ENCODE data around the gene PRKCB.

PRKCB gene

DNA sequence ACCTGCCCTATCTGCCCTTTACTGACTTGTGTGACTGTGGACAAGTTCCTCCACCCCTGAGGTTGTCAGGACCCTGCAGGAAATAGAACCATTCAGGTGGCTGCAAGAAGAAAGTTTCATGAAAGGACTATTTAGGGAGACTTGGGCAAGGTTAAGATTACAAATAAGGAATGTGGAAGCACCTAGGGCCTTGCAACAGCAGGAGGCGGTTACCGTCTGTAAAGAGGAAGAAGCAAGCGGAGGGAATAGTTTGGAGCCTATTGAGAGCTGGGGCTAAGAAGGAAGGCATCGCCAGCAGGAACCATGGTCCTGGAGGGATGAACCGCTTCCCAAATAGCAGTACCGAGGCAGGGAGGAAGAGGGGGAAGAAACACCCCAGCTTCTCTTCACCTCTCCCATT lies 132.4 kb downstream of the PRKCB start:
- DNase-seq: no peak

DNA sequence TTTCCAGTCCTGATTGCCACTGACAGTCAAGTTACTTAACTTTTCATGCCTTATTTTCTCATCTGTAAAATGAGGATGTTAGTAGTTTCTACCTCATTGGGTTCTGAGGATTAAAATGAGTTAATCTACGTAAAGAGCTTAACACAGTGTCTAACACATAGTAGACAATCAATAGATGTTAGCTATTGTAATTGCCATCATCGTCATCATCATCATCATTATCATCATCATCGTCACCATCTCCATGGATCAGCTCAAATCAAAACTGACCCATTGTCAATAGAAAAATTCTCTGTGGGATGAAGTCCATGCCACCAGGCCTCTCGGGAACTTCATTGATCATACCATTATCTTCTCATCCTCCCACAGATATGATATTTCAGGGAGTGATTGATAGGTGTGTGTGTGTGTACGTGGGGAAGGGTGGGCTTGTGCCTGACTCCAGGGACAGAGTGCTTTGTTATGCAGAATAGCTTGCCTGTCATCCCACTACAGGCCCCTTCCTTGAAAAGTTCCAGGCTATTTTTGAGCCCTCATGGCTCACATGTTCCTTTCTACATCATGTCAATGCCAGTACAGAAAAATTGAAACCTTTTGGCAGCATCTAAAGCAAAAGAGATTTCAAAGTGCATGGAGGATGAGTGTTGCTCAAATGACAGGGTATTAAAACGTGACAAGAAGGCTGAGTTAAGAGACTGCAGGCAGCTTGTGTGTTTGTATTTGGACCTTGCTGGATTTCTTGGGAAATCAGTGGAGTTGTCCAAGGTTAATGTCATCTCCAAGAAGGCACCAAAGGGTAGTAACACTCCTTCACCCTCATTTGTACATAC lies 133.9 kb downstream of the PRKCB start:
- no peak for DNase-seq

DNA sequence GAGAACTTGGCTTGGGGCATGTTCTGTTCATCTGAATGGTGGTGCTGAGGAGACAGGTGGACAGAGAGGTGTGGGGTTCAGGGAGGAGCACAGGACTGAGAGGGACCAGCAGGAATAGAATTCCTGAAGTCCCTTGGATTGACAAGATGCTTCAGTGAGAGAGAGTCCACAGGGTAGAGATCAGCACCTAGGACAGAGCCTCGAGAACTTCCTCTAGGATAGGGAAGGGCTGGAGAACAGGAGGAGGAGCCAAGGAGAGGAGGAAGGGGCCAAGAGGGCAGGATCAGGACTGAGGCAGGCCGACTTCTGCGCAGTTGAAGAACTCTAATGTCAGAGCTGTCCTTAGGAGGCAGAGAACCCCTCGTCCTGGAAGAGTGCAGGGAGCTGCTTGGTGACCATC lies 138.4 kb downstream of the PRKCB start:
- no peak for DNase-seq

DNA sequence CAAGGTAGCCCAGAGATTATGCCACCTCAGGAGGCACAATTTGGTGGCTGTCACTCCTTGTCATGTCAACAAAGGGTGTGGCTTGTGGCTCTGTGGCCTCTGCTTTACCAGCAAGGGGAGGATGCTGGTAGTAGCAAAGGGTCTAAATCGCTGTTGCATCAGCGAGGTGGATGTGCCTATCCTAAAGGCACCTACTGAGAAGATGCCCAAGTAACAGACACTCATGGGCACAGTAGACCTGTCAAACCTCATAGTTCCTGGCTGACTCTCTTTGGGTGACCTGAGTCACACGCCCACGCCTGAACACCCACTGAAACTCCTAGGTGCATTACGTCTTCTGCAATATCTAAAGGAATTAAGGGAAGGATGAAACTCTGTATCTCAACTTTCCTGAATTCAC lies 139.5 kb downstream of the PRKCB start:
- no peak for DNase-seq

DNA sequence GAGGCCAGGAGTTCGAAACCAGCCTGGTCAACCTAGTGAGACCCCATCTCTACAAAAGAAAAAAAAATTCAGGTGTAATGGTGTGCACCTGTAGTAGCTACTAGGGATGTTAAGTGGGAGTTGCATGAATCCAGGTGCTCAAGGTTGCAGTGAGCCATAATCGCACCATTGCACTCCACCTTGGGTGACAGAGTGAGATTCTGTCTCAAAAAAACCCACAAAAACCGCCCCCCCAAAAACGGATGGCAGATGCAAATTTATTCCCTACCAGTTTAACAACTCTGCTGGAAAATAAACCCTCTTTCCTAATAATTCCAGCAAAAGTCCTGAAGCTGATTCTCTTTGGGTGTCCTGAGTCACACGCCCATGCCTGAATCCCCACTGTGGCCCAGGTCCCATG lies 140.3 kb downstream of the PRKCB start:
- no peak for DNase-seq

DNA sequence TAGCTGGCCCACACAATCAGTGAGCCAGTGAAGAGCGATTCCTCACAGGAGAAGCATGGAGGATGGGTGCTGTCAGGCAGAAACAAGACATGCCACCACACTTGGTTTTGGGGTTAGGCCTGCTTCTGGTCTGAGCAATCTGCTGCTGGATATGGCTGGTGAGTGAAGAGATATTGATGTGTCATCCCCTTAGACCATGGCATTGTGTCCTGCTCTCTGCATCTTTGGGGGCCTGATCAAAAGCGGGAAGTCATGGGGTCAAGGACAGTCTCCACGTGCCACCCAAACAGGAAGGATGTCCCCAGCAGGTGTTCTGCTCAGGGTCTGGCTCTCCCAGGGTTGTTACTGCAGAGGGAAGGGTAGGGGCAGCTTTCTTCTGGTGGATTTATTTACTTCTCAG lies 140.7 kb downstream of the PRKCB start:
- DNase-seq: no peak

DNA sequence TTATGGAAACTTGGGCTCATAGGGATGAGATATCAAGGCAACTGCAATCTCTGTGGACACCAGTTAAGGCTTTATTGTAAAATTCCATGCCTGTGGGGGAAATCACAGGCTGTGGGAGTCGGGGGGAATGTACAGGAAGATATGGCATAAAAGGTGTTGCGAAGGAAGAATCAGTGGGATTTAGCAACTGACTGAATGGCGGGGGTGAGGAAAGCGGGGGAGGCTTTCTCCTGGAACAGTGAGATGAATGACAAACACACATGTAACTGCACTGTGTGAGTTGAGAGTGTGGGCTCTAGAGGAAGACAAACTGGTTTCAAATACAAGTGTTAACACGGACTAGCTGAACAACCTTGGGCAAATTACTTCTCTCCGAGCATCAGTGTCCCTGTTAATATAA lies 143.7 kb downstream of the PRKCB start:
- no peak for DNase-seq

DNA sequence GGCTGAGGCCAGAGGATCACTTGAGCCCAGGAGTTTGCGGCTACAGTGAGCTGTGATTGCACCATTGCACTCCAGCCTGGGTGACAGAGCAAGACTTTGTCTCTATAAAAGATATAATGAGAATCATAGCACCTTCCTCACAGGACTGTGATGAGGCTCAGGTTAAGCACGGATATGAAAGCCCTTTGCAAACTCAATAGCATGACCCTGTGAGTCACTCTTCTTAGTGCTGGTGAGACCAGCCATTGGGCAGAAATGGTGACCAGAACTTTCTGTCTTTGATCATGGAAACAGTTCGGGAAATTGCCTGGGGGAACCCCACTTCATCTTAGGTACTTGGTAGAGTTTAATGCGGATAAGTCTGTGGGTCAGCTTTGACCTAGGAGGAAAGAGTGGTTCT lies 144.2 kb downstream of the PRKCB start:
- no peak for DNase-seq

DNA sequence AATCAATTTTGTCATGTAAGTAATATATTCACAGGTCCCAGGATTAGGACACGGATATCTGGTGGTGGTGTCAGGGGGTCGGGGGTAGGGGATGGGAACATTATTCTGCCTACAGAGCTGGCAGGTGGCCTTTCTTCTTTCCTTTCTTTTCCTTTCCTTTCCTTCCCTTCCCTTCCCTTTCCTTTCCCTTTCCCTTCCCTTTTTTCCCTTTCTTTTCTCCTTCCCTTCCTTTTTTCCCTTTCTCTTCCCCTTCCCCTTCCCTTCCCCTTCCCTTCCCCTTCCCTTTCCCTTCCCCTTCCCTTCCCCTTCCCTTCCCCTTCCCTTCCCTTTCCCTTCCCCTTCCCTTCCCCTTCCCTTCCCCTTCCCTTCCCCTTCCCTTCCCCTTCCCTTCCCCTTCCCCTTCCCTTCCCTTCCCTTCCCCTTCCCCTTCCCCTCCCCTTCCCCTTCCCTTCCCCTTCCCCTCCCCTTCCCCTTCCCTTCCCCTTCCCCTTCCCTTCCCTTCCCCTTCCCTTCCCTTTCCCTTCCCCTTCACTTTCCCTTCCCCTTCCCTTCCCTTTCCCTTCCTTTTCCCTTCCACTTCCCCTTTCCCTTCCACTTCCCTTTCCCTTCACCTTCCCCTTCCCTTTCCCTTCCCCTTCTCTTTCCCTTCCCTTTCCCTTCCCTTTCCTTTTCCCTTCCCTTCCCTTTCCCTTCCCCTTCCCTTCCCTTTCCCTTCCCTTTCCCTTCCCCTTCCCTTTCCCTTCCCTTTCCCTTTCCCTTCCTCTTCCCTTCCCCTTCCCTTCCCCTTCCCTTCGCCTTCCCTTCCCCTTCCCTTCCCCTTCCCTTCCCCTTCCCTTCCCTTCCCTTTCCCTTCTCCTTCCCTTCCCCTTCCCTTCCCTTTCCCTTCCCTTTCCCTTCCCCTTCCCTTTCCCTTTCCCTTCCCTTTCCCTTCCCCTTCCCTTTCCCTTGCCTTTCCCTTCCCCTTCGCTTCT lies 145.9 kb downstream of the PRKCB start:
- DNase-seq: no peak

DNA sequence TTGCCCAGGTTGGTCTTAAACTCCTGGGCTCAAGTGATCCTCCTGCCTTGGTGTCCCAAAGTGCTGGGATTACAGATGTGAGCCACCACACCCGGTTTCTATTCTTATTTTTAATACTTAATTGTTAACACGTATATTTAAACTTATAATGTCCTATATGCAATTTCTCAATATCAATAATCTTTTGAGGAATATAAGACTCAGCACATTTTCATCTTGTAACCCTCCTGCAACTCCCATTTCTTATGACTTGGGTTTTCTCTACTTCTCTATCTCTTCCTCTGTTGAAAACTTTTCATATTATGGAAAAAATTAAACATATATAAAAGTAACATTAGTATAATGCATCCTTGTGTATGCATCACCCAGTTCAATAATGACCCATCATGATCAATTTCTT lies 150.7 kb downstream of the PRKCB start:
- no peak for DNase-seq

DNA sequence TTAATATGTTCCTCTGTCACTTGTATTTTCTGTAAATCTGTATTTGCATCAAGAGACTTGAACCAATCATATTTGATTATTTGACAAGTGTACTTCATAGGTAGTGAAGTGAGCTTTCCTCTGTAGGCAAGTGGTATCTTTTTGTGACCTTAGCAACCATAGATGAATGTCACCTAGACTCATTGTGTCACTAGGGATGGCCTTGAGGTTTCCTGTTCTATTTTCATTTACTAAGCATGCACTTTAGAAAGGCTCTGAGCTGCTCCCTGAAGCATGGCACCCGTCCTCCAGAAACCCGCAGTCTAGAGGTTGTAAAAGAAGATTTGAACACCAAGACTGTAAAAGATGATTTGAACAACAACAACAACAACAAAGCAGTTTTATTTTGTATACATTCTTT lies 151.7 kb downstream of the PRKCB start:
- peak in 2 of 5 experiments; percentile 12 to 46 for DNase-seq

DNA sequence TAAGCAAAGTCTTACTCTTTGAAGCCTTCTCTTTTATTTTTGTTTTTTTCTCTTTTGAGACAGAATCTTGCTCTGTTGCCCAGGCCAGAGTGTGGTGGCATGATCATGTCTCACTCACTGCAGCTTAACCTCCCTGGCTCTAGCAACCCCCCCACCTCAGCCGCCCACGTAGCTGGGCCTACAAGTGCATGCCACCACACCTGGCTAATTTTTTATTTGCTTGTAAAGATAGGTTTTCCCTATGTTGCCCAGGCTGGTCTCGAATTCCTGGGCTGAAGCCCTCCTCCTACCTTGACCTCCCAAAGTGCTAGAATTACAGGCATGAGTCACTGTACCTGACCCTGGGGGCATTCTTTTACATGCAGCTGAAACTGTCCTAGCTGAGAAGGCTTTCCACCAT lies 154.7 kb downstream of the PRKCB start:
- no peak for DNase-seq

DNA sequence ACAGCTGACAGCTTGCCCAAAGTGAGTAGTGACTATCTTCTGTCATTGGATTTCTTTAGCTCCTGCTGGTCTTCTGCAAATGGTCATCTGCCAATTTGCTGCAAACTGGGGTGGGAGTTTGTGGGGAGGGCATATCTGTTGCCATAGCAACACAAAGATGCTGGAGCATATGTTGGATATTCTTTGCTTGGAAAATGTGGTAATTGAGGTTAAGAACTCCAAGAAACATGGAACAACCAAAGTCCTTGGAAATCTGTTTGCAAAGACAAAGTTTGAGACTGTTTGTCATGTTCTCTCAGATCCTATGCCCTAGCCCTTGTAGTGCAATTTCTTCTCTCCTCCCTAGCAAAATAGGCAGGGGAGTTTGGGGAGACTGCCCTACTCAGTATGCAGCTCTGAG lies 155.3 kb downstream of the PRKCB start:
- no peak for DNase-seq

DNA sequence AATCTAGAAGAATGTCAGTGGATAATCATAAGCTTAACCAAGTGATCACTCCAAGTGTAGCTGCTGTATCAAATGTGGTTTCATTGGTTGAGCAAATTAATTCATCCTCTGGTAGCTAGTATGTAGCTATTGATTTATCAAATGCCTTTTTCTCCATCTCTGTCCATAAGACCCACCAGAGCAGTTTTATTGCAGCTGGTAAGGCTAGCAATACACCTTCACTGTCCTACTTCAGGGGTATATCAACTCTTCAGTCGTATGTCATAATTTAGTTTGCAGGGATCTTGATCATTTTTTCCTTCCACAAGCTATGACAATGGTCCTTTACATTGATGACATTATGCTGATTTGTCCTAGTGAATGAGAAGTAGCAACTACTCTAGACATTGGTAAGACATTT lies 158.8 kb downstream of the PRKCB start:
- DNase-seq: no peak

DNA sequence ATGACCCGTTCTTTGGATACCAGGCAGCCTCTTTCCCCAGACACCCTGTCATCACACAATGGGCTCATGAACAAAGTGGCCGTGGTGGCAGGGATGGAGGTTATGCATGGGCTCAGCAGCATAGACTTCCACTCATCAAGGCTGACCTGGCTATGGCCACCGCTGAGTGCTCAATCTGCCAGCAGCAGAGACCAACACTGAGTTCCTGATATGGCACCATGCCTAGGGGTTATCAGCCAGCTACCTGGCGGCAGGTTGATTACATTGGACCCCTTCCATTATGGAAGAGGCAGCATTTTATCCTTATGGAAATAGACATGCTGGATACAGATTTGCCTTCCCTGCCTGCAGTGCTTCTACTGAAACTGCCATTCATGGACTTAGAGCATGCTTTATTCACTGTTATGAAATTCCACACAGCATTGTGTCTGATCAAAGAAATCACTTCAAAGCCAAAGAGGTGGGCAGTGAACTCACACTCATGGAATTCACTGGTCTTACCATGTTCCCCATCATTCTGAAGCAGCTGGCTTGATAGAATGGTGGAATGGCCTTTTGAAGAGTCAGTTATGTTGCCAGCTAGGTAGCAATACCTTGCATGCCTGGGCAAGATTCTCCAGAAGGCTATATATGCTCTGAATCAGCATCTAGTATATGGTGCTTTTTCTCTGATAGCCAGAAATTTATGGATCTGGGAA lies 160.6 kb downstream of the PRKCB start:
- no peak for DNase-seq

DNA sequence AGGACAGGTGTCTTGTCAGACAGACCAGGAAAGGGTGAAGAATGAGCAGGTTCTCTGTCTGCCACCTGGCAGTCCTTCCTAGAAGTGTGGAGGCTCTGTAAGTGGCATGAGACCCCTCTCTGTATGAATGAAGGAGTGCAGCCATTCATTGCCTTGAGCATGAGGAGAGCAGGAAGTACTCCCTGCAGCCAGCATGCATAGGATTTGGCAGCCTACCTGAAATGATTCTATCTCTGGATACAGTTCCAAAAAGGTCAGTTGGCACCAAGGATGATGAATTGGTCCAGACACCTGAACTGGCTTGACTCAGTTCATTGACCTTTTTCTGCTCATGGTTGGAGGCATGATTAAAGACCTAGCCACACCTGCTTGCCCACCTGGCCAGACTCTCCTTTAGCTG lies 163.0 kb downstream of the PRKCB start:
- no peak for DNase-seq

DNA sequence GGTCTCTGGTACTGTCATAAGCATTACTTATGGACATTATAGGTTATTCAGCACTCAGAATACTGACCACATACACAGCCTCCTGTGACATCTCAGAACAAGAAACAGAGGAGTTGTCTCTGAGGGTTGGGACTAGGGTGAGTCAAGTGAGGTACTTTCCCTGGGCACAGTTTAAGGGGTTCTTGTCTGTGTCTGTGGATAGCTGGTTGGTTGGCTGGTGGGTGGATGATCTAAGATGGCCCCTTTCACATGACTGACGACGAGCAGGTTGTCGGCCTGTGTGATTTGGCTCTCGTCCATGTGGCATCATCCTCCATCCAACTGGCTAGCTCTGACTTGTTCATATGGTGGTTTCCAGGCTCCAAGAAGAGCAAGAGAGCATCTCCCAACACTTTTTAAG lies 163.9 kb downstream of the PRKCB start:
- DNase-seq: peak in 1 of 5 experiments; percentile 52

DNA sequence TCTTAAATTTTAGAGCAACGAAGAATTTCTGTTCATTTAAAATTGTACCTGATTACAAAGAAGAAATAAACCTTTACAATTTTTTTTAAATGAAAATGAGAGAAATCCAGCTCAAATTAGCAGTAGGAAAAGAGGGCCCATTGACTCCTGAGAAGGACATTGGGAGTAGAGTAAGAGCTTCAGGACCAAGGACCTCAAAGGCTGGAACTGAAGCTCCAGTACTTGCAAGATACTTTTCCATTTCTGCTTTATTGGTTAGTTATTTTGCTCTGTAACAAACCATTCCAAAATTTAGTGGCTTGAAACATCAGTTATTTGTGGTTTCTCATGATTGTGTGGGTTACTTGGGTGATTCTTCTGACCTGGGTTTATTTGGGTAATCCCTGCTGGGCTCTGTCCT lies 165.9 kb downstream of the PRKCB start:
- no peak for DNase-seq

DNA sequence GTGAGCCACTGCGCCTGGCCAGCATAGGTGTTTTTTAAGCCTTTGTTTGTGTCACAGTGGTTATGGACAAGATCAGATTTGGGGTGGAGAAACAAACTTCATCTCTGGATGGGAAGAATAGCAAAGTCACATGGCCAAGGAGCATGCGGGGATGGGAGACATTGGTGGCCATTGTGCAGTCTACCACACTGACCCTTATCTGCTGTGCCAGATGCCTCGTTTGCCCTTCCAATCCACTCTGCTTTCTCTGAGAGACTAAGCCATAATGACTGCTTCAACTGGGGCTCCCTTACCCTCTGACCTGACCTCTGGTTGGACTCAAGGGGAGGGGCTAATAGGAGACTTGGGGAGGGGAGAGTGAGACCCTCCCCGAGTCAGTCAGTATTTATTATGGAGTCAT lies 166.8 kb downstream of the PRKCB start:
- no peak for DNase-seq

DNA sequence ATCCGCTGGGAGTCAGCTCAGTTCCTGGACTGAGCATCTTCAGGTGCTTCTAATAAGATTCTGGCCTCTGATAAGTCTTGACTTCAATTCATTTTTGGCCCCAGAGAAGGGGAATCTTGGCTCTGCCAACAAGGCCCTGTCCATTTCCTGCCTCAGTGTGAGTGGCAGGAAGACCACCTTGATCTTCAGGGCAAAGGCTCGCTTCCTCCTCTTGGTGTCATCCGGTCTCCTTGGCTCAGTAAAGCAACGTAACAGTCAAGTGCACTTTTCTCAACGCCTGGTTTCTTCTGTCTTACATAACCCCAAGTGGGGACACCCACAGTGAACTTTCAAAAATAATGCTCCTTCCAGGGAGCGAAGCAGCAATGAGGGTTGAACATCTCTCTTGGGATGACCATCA lies 169.8 kb downstream of the PRKCB start:
- no peak for DNase-seq

DNA sequence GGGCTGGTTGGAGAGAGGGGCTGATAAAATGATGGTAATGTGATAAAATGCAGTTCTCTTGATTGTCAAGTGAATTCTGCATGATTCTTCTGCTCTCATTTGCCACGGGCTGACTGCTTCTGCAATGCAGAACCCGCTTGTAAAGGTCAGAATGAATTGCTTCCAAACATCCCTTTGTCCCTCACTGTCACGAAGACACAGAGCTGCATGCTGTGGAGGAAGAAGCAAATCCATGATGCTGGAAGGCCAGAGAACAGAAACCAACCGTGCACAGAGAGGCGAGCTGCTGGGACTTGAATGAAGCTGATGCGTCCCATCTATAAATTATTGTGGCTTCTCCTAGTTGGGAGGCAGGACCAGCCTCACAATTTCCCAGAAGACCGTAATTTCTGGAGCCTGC lies 171.6 kb downstream of the PRKCB start:
- no peak for DNase-seq

DNA sequence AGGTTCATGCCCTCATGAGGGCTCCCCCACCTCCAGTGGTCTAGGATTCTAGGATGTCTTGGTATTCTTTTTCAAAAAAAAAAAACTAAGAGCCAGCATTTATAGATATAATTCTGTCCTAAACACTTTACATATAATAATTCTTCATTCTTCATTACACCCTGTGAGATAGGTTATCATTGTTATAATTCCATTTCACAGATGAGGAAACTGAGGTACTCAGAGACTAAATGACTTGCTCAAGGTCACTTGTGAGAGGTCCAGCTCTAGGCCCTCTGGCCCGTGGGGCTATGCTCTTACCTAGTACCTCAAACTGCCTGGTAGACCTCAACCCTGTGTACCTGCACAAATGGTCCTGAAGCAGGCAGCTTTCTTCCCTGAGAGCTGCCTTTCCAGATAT lies 172.2 kb downstream of the PRKCB start:
- no peak for DNase-seq

DNA sequence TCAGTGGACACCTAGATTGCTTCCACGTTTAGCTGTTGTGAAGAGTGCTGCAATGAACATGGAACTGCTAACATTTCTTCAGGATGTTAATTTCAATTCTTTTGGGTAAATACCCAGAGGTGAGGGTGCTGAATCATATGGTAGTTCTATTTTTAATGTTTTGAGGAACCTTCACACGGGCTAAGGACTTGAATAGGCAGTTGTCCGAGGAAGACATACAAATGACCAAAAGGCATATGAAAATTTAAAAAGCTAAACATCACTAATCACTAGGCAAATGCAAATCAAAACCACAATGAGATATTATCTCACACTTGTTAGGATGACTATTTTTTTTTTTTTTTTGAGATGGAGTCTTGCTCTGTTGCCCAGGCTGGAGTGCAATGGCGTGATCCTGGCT lies 173.3 kb downstream of the PRKCB start:
- DNase-seq: no peak

Measured in T-helper 2 cell (primary cell).